GM19023 (cell line): ENCODE results near the gene FN1.

Source experiments
- ATAC-seq: cut with Tn5 transposase; IDR thresholded peaks from one replicate; pipeline ENCODE4 v1.9.1; 2021; ENCODE audit warnings: mild to moderate bottlenecking, moderate library complexity; ENCODE audit not compliant: unreplicated experiment

FN1 gene

DNA sequence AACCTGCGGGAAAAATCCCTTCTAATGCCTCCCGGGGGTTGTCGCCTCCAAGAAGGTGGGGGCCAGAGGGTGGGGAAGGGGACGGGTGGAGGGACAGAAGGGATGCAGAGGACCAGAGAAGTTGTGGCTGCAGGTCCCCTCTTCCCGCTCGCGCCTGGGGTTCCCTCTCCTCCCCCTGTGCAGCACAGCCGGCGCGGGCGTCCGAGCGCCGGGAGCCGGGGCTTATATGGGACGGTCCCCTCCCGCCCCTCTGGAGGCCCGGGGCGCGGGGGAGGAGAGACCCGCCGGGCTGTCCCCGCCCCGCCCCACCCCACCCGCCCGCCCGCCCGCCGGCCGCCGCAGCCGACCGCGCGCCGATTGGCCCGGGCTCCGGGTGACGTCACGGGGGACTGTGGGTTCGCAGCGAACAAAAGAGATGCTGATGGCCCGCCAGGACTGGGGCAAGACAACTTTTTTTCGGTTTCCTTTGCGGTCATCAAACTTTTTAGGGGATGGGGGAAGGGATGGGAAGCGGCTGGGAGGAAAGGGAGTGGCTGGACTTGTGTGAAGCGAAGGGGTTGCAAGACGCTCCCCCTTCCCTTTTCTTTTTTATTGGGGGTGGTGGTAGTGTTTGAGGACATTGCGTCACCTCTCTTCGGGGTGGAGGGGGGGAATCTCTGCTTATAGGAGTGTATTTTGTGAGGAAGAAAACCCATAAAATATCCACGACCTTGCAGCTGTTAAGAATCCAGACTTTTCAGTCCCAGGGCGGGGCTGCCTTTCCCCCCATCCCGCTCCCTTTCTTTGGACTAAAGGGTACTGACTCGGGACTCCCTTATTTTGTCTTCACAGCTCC, at the start of gene FN1:
Gene FN1 (minus strand): TSS at position 199 of the 835 bp plus-strand sequence. CDS start 266 bp downstream, outside the sequence.
- ATAC-seq = peak; percentile 86

DNA sequence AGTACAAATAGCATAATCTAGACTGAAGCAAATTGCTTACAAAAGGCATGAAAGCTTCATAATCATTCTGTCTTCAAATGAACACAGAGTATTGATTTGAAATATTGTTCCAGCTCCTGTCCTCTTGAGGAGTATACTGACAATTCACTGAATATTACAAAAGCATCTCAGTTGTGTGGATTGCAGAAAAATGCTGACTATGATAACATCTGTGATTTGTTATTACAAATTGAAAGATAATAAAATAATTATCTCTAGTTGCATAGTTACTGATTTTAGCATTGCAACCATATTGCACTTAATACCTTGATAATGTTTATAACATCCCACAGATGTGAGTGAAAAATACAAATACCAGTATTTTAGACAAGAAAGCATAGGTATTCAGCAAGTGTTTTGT, 49.2 kb upstream of the FN1 start:
- no peak for ATAC-seq

GRCh38 chr2:215484570-215484969, 48.7 kb upstream of the FN1 start:
- ATAC-seq = no peak

GRCh38 chr2:215483431-215483830, 47.6 kb upstream of the FN1 start:
- no peak for ATAC-seq

- no peak for ATAC-seq
Observed at GRCh38 chr2:215479536-215480240, 43.8 kb upstream of the FN1 start.

DNA sequence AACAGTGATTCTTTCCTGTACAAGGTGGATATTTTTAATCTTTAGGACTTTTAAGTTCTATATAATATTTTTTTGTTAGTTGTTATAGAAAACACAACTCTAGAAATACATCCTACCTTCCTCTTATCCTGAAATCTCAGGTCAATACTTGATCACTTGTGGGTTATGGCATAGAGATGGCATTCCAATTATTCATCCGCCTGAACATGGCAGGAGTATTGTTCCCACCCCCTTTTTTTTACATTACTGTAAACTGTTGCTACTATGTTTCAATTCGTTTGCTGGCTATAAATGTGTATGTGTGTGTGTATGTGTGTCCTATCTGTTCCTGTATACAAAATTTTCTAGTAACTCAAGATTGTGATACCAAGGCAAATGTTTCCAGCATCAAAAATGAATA, 43.3 kb upstream of the FN1 start:
- ATAC-seq = no peak

GRCh38 chr2:215476424-215476823, 40.6 kb upstream of the FN1 start:
- ATAC-seq = no peak

DNA sequence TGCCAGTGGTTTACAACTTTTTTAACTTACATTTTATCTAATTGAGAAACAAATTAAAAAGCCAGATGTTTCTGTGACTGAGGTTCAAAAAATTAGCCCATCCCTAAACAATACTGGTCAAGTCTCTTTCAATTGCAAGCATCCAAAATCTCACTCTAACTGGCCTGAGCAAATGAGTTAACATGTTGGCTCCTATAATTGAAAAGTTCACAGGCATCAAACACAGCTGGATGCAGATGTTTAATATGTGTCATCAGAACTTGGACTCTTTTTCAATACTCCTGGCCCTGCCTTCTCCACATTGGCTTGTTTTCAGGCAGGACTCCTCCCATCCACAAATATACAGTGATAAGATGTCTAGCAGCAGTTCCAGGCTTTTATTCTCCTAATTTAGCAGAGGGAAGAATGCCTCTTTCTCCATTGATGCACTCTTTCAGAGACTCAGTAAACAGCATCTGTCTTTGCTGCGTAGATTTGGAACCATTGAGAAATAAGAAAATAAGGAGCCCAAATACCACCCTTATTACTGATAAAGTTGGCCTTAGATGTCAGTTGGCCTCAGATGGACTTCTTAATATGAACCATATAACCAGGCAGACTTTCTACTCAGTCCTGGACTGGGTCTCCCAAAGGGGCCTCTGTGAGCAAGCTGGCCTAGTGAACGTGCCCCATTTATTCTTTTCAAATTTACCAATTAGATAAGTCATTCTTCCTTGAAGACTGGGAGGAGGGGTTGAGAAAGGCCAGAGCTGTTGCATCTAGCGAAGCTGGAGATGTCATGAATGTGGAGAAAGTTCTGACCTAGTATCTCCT, 30.4 kb upstream of the FN1 start:
- ATAC-seq = no peak

- no peak for ATAC-seq
Observed at GRCh38 chr2:215465256-215465655, 29.4 kb upstream of the FN1 start.

GRCh38 chr2:215461836-215462532, 26.1 kb upstream of the FN1 start:
- ATAC-seq = no peak

DNA sequence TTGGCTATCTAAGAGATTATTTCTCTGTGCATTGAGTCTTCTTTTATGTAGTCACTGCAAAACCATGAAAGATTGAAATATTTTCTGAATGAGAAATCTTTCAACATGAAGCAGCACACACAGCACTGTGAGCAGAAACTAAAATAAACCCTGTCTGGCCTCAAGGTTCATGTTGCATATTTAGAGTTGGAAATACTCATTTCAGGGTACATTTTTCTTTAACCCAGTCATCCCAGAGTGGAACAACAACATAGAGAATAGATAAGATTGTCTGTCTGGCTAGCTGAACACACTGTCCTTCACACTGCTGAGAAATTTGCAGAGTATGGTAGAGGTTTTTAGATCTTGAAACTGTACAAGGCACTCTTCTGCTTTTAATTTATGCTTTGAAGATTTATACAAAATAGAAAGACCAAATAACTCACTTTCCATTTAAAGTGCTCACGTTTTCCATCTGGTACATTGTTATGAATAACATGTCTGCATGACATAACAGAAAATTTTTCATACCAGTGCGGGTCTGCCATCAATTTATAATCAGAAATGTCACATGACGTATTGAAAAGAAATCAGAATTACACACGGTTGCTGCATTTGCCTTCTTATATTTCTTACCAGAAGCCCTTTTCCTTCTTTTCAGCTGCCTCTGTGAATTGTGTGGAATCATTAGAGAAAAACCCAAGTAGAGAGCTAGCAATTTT, 25.0 kb upstream of the FN1 start:
- ATAC-seq = no peak

DNA sequence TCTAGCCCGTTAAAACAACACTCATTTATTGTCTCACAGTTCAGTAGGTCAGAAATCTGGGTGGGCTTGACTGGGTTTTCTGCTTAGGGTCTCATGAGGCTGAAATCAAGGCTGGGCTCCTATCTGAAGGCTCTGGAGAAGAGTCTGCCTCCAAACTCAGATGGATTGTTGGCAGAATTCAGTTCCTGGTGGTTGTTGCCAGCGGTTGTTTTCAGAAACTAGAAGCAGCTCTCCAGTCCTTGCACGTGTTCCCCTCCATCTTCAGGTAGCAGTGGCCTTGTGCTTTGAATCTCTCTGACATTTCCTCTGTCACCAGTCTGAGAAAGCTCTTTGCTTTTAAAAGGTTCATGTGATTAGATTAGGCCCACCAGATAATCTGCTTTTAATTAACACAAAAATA, 20.1 kb upstream of the FN1 start:
- no peak for ATAC-seq

GRCh38 chr2:215454519-215455246, 18.8 kb upstream of the FN1 start:
- ATAC-seq = no peak

GRCh38 chr2:215452725-215453124, 16.9 kb upstream of the FN1 start:
- ATAC-seq = no peak

DNA sequence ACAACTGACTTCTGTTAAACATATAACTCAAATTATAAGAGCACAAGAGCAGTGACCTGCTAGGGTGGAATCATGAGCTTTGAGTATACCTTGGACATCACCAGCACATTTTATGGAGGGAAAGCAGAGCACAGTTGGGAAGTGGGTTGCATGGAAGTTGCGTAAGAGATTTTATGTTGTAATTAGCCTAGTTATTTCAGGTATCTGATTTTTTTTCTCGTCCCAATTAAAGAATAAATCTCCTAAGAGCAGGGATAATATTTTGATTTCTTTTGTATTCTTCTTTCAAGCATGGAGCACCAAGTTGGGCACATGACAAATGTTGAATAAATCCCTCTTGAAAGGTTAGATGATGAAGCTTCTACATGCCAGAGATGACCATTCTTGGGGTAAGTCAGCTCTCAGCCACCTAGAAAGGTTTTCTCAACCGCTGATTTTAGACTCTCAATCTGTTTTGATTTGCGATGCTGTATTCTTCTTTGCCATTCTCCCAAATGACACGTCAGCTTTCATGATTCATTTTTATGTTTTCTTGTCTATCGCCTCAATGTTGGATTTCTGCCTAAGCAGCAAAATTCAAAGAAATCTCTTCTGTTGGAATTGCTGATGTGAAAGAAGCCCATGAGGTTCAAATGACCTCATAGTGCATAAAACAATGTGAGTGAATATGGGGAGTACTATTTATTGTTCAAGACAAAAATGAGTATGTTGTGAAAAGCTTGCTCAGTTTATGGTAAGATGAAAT, 15.3 kb upstream of the FN1 start:
- ATAC-seq = no peak

DNA sequence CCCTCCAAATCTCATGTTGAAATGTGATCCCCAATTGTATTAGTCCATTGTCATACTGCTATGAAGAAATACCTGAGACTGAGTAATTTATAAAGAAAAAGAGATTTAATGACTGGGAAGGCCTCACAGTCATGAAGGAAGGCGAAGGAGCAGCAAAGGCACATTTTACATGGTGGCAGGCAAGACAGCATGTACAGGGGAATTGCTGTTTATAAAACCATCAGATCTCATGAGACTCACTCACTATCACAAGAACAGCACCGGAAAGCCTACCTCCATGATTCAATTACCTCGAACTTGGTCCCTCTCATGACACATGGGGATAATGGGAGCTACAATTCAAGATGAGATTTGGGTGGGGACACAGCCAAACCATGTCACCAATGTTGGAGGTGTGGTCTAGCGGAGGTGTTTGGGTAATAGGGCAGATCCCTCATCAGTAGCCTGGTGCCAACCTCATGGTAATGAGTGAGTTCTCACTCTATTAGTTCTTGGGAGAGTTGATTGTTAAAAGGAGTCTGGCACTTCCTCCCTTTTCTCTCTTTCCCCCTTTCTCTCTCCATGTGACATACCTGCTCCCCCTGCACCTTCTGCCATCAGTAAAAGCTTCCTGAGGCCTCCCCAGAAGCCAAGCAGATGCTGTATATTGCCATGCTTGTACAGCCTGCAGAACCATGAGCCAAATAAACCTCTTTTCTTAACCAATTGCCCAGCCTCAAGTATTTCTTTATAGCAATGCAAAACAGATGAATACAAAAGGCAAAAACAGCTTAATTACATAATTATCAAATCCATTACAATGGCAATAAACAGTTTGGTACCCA, 14.5 kb upstream of the FN1 start:
- ATAC-seq = no peak

- no peak for ATAC-seq
Observed at GRCh38 chr2:215447673-215448081, 11.8 kb upstream of the FN1 start.

GRCh38 chr2:215447056-215447455, 11.2 kb upstream of the FN1 start:
- ATAC-seq = no peak
